Muscle layer of duodenum (tissue), 2 donors: ENCODE results near the gene DFFA.

Experiments used
- H3K27ac ChIP-seq: one replicate; pipeline ENCODE4 v1.7.0; 2013; ENCODE audit warnings: mild to moderate bottlenecking, low read length
- H3K27me3 ChIP-seq: one replicate; pipeline ENCODE4 v1.7.0; 2013; ENCODE audit warnings: low read depth, mild to moderate bottlenecking, control low read depth, low read length
- H3K36me3 ChIP-seq, 2 donors: one replicate each; pipeline ENCODE4 v1.7.0; 2013; ENCODE audit warnings: low read length in 2 of 2, control low read depth in 1 of 2, mild to moderate bottlenecking in 1 of 2; ENCODE audit not compliant: insufficient read depth in 2 of 2, control insufficient read depth in 1 of 2
- H3K4me1 ChIP-seq, 2 donors: one replicate each; pipeline ENCODE4 v1.7.0; 2013; ENCODE audit warnings: low read length in 2 of 2, mild to moderate bottlenecking in 2 of 2, control low read depth in 1 of 2, moderate library complexity in 1 of 2; ENCODE audit not compliant: insufficient read depth in 2 of 2, control insufficient read depth in 1 of 2
- H3K4me3 ChIP-seq, 2 donors: one replicate each; pipeline ENCODE4 v1.7.0; 2013; ENCODE audit warnings: low read length in 2 of 2, low read depth in 1 of 2, mild to moderate bottlenecking in 1 of 2
- H3K9me3 ChIP-seq, 2 donors: one replicate each; pipeline ENCODE4 v1.7.0; 2013; ENCODE audit warnings: low read length in 2 of 2, control low read depth in 1 of 2, mild to moderate bottlenecking in 1 of 2; ENCODE audit not compliant: control insufficient read depth in 1 of 2
- donor health status: healthy.

Gene DFFA

DNA sequence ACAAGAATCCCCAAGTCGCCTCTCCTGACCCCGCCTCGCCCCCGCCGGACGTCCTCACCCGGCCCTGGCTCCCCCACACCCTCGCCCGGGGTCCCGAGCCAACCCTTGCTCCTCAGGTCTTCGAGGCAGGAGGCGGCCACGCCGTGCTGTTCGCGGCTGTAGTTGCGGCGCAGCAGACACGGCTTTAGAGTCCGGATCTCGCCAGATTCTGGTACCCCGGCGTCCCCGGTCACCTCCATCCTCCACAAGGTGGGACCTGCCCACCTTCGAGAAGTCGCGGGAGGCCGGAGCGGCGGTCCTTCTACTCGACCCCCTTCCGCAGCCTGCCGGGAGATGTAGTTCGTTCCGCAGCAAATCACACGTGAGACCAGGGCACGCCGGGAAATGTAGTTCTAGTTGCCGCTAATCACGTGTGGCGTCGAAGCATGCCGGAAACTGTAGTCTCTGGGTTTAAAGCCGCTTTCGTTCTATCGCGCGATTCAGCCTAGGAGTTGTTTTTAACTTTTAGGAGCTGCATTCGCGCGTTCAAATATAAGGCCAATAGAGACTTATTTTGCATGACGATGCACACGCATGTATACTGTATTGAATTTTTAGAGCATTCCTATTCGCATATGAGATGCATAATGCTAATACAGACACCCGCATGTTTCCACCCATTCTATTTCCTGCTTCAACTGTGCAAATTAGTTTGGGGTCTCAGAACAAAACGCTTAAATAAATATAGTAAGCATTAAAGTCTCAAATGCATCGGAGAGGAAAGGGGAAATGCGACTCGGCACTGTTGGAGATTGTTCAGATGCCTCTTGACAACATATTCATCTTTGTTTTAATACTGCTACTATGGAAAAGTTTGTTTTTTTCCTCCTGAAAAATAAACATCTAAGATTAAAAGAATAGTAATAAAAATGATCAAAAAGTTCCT, at the start of gene DFFA:
Gene DFFA, minus strand, starts transcription at position 310 of the 925 bp plus-strand sequence. Its CDS starts 71 bp downstream, at position 239.
- H3K9me3 ChIP-seq: no peaks in the 10 kb centered on the region

DNA sequence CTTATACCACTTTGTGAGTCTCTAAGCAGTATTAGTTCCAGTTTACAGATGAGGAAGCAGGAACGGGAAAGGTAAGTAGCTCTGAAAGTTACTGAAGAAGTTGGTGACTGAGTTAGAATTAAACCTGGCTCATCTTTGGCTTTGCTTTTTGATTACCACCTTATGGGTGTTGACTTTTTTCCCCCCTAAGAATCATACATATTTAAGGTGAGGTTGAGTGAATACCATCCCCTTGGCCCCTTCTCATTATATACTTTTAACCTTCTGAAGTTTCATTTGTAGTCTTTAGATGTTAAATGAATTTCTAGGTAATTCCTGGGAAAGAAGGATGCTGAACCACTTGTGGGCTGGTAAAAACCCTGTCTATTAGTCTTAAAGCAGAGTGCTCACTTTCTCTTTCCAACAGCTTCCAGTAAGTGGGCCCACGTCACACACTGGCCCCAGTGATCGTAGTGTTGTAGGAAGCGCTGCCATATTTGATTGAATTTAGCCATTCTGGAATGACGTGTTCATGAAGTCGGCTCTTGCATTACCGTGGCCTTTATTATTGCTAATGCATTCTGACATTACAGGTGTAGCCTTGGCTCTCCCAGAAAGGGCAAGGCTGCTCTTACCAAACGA, 49.3 kb upstream of the DFFA start:
- H3K4me3 ChIP-seq: no peak overlapping the region
- no peaks in the 10 kb centered on the region for H3K9me3 ChIP-seq
- H3K4me1 ChIP-seq: peaks cover 5 to 10% of the 10 kb centered on the region in 2 donors
- no peaks in the 10 kb centered on the region for H3K27me3 ChIP-seq
- no peak overlapping the region for H3K27ac ChIP-seq
- no peaks in the 10 kb centered on the region for H3K36me3 ChIP-seq

More for the DNA sequence above, at the start of gene DFFA:
- H3K36me3 ChIP-seq: peaks cover 13 to 17% of the 10 kb centered on the region in 2 donors
- peak within 1 kb of the TSS; percentile 75 for H3K27ac ChIP-seq
- no peaks in the 10 kb centered on the region for H3K27me3 ChIP-seq
- H3K4me1 ChIP-seq: peaks cover 5 to 25% of the 10 kb centered on the region in 2 donors
- peak within 1 kb of the TSS; percentile 89 to 98 for H3K4me3 ChIP-seq

GRCh38 chr1:10520952-10521351, 48.6 kb upstream of the DFFA start:
- Histone ChIP-seq H3K9me3 (no peaks in the 10 kb centered on the region), H3K4me3 (no peak overlapping the region), H3K4me1 (peaks cover 5 to 10% of the 10 kb centered on the region in 2 donors), H3K27ac (no peak overlapping the region), H3K27me3 (no peaks in the 10 kb centered on the region), H3K36me3 (no peaks in the 10 kb centered on the region)

DNA sequence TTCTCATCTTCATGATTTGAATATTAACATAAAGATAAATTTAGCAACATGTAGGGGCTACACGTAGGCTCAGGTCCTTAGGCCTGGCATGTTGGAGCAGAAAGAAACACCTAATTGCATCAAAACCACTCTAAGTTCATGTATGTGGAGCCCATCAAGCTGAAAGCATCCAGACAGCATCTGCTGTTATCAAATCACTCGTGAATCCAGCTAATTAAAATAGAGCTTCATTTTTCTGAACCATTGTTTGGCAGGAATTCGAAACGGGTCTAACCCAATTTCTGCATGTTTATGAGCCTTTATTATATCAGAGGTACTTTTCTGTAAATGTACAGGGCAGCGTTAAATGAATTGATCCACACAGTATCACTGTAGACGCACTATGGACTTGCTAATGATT, 48.2 kb upstream of the DFFA start:
- no peak overlapping the region for H3K4me3 ChIP-seq
- H3K27me3 ChIP-seq: no peaks in the 10 kb centered on the region
- H3K36me3 ChIP-seq: no peaks in the 10 kb centered on the region
- H3K9me3 ChIP-seq: no peaks in the 10 kb centered on the region
- no peak overlapping the region for H3K27ac ChIP-seq
- peaks cover 5 to 10% of the 10 kb centered on the region in 2 donors for H3K4me1 ChIP-seq

DNA sequence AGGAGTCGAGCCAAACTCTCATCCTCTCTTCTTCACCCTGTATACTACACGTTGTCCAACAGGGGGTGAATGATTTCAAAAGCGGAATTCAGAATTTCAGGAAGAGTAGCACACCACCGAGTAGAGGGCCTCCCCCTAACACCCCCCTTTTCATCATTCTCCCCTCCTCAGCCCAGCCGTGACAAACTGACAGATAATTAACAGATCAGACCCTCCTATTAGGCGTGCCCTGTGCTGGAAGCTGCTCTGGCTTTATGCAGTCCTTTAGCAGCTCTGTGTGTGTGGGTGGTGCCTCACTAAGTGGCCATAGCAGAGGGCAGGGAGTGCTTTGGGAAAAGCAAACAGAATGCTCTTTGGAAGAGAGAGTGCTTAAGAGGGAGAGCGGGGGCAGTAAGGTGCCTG, 46.7 kb upstream of the DFFA start:
- Histone ChIP-seq H3K4me3 (no peak overlapping the region), H3K9me3 (no peaks in the 10 kb centered on the region), H3K4me1 (peaks cover 5 to 18% of the 10 kb centered on the region in 2 donors), H3K27me3 (no peaks in the 10 kb centered on the region), H3K36me3 (no peaks in the 10 kb centered on the region), H3K27ac (no peak overlapping the region)

DNA sequence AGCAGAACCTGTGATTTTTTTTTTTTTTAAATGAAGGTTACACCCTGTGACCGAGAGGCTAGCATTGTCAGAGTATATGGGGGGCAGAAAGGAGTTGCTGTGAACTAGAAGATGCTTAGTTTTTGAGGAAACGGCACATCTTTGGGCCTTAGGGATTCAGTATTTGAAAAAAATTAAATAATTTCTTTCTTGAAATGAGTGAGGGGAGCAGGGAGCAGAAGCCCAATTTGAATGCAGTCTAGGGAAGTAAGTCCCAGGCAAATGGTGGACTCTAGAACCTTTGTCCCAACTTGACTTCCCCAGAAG, 45.3 kb upstream of the DFFA start:
- Histone ChIP-seq H3K4me3 (no peak overlapping the region), H3K36me3 (no peaks in the 10 kb centered on the region), H3K27ac (no peak overlapping the region), H3K4me1 (peaks cover 5 to 17% of the 10 kb centered on the region in 2 donors), H3K9me3 (no peaks in the 10 kb centered on the region), H3K27me3 (no peaks in the 10 kb centered on the region)

- H3K9me3 ChIP-seq: no peaks in the 10 kb centered on the region
- no peaks in the 10 kb centered on the region for H3K36me3 ChIP-seq
- no peak overlapping the region for H3K27ac ChIP-seq
- peaks cover 5 to 14% of the 10 kb centered on the region in 2 donors for H3K4me1 ChIP-seq
- H3K27me3 ChIP-seq: no peaks in the 10 kb centered on the region
- no peak overlapping the region for H3K4me3 ChIP-seq
Measured at GRCh38 chr1:10516925-10517676, 44.8 kb upstream of the DFFA start.

GRCh38 chr1:10515976-10516750, 43.8 kb upstream of the DFFA start:
- Histone ChIP-seq H3K9me3 (no peaks in the 10 kb centered on the region), H3K27me3 (no peaks in the 10 kb centered on the region), H3K36me3 (no peaks in the 10 kb centered on the region), H3K27ac (no peak overlapping the region), H3K4me3 (no peak overlapping the region), H3K4me1 (peaks cover 5 to 21% of the 10 kb centered on the region in 2 donors)

DNA sequence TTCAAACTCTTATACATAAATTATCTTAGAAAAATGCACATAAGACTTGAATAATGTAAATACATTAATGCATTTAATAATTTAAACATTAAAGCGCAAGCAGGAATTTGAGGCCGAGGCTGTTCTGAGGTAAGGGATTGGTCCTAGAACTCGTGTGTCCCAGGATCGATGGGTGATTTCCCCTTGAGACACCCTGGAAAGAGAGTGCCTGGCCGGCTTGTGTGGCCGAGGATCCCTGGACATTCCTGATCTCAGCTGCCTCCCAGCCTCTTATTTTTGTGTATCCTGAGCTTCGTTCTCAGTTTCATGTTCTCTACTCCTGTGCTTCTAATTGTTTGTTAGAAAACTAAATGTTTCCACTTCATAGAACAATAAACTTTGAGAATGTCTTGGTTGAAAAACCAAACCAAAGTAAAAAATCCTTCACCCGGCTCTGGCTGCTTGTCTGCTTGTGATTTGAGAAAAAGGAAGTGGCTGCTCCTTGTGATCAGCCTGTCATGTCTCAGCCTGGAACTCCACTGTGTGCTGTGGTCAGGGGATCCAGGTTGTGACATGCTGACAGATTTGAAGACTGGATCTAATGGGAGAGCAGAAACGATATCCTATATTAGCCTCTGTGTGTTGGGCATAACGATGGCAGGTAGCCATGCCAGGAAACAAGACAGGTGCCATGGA, 43.1 kb upstream of the DFFA start:
- H3K27me3 ChIP-seq: no peaks in the 10 kb centered on the region
- H3K27ac ChIP-seq: no peak overlapping the region
- no peak overlapping the region for H3K4me3 ChIP-seq
- peaks cover 11 to 28% of the 10 kb centered on the region in 2 donors for H3K4me1 ChIP-seq
- H3K36me3 ChIP-seq: no peaks in the 10 kb centered on the region
- no peaks in the 10 kb centered on the region for H3K9me3 ChIP-seq

DNA sequence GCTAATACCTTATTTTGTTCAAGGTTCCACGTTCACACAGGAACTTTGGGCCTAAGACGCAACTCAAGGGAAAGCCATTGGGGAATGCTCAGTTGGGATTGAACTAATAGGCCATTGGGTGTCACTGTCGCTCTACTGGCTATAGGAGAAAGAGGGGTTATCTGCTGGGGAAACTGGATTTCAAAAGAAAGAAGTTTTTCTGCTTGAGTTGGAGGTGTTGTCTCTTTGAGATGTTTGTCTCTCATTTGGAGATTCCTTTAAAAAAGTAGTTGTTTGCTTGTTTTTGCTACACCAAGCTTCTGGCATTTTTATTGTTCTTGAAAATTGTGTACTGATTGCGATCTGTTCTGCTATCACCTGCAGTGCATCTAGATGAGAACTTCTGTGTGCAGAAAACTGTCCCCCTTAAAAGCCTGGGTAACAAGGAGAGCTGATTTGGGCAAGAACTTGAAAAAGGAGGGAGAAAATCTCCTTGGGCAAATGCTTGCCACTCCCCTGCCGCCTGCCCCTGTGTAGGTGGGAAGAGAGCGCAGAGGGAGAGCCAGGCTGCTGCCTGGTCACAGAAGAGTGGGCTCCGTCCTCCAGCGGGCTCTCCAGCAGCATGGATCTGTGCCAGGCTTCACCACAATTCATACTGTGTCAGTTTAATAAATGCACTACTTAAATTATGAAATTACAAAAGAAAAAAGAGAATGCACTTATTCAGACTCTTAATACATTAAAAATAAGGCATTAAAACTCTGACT, 42.3 kb upstream of the DFFA start:
- Histone ChIP-seq H3K9me3 (no peaks in the 10 kb centered on the region), H3K27ac (no peak overlapping the region), H3K4me1 (peaks cover 18 to 33% of the 10 kb centered on the region in 2 donors), H3K36me3 (no peaks in the 10 kb centered on the region), H3K4me3 (no peak overlapping the region), H3K27me3 (no peaks in the 10 kb centered on the region)
